Stimulated activated naive B cell treated with anti-CD40 and anti-IgM and Interleukin-4, amounts not matched to agents 10 μg/mL and 1 μg/mL and 100 μg/mL, for 72 hours (primary cell): Measurements from ENCODE around the gene SLC39A11.
"Not testable (repeated sequence)": the region's sequence is repeated elsewhere in the genome, so short reads cannot be mapped to it uniquely, and the experiment has no call there.

ENCODE experiments used
- ATAC-seq, 2 donors: fragments of 150-1000 bp; cut with Tn5 transposase; replicated peaks; 2 replicates each; pipeline ENCODE4 v1.10.0; 2021; ENCODE audit warnings: moderate library complexity in 1 of 2
- DNase-seq: peaks from one replicate; pipeline ENCODE4 v3.0.0; 2021
- H3K27ac Mint-ChIP-seq: one replicate; pipeline ENCODE4 v1.8.0; 2022; ENCODE audit warnings: mild to moderate bottlenecking, mixed read lengths
- H3K27me3 Mint-ChIP-seq, 2 donors: one replicate each; pipeline ENCODE4 v1.8.0; 2022; ENCODE audit warnings: mixed read lengths in 2 of 2
- H3K36me3 Mint-ChIP-seq, 2 donors: one replicate each; pipeline ENCODE4 v1.8.0; 2022; ENCODE audit warnings: mixed read lengths in 2 of 2, mild to moderate bottlenecking in 1 of 2
- H3K4me1 Mint-ChIP-seq, 2 donors: one replicate each; pipeline ENCODE4 v1.8.0; 2022; ENCODE audit warnings: mixed read lengths in 2 of 2, mild to moderate bottlenecking in 1 of 2
- H3K4me3 Mint-ChIP-seq, 2 donors: one replicate each; pipeline ENCODE4 v1.8.0; 2022; ENCODE audit warnings: mild to moderate bottlenecking in 2 of 2, mixed read lengths in 2 of 2, moderate library complexity in 1 of 2
- H3K9me3 Mint-ChIP-seq, 2 donors: one replicate each; pipeline ENCODE4 v1.8.0; 2022; ENCODE audit warnings: mixed read lengths in 2 of 2, mild to moderate bottlenecking in 1 of 2

SLC39A11 gene

DNA sequence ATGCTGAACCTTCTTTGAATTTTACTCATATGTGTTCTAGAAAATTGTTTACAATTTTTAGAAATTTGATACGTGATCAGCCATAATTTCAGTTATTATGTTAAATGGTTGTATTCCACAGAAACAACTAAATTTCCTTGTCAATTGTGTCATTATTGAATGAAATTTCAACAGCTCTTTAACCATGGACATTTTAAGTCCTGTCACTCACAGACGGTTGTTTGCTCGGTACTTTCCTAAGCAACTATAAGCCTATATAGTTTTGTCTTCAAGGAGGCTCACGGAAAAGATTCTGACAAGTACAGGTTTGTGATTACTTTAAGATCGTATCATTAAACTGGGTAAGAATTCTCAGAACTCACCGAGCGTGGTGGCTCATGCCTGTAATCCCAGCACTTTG is 31.8 kb downstream of the SLC39A11 start:
- Mint-ChIP-seq H3K36me3 (peaks cover 7 to 23% of the 10 kb centered on the region in 2 donors), H3K27me3 (no peaks in the 10 kb centered on the region), H3K9me3 (no peaks in the 10 kb centered on the region), H3K4me3 (no peak overlapping the region), H3K4me1 (peaks cover 4 to 12% of the 10 kb centered on the region in 2 donors), H3K27ac (no peak overlapping the region)
- DNase-seq = no peak
- no peak for ATAC-seq

DNA sequence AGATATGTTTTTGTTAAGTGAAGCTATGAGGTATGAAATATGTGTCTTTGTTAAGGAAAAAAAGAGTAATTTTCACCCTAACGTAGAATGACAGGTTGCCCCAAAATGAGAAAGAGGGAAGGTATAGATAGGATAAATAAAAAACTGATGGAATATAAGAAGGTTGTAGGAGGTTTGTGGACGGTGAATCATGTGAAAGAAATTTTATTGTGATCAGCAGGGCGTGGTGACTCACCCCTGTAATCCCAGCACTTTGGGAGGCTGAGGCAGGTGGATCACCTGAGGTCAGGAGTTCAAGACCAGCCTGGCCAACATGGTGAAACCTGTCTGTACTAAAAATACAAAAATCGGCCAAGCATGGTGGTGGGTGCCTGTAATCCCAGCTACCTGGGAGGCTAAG is 32.8 kb downstream of the SLC39A11 start:
- H3K4me1 Mint-ChIP-seq, DNase-seq, ATAC-seq, H3K9me3 Mint-ChIP-seq, H3K27ac Mint-ChIP-seq, H3K27me3 Mint-ChIP-seq, H3K4me3 Mint-ChIP-seq: not testable (repeated sequence)
- H3K36me3 Mint-ChIP-seq = peaks cover 3 to 18% of the 10 kb centered on the region in 2 donors

DNA sequence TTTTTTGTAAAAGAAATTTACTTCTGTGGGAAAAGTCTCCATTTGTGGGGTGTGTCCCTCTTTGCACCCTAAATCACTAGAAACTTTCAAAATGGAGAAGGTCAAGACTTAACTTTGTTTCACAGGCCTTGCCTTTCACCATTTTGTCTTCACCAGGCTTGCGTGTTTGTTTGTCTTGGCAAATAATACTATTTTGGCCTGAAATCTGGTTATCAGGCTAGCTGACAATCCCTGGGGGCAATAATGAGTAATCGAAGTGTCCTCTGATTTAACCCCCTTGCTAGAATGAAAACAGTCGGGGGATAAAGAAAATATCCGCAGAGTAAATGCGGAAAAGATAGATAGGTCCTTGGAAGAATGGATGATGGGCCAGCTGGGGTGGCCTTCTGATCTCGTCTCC is 34.5 kb downstream of the SLC39A11 start:
- peaks cover 0 to 2% of the 10 kb centered on the region in 2 donors for H3K4me1 Mint-ChIP-seq
- no peak overlapping the region for H3K4me3 Mint-ChIP-seq
- H3K27me3 Mint-ChIP-seq = no peaks in the 10 kb centered on the region
- no peak for ATAC-seq
- H3K9me3 Mint-ChIP-seq = no peaks in the 10 kb centered on the region
- DNase-seq = no peak
- H3K27ac Mint-ChIP-seq = no peak overlapping the region
- peaks cover 6 to 12% of the 10 kb centered on the region in 2 donors for H3K36me3 Mint-ChIP-seq

DNA sequence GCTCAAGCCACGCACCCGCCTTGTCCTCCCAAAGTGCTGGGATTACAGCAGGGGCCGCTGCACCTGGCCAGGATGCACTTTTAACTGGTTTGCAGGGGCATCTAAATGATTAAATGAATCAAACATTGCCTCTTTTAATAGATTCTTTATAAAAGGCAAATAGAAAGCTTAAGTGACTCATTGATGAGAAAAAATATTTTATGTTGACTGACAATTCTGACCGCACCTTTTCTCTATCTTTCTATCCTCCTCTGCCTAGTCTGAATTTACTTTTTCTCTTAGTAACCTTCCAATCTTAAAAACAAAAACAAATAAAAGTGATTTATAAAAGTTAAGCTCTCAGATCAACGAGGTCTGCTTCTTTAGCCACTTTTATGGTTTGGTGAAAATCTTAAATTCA is 35.3 kb downstream of the SLC39A11 start:
- H3K27me3 Mint-ChIP-seq = no peaks in the 10 kb centered on the region
- no peaks in the 10 kb centered on the region for H3K9me3 Mint-ChIP-seq
- no peak overlapping the region for H3K4me3 Mint-ChIP-seq
- ATAC-seq (no peak), DNase-seq (no peak)
- peaks cover 2 to 3% of the 10 kb centered on the region in 2 donors for H3K4me1 Mint-ChIP-seq
- H3K27ac Mint-ChIP-seq = no peak overlapping the region
- H3K36me3 Mint-ChIP-seq = peaks cover 10 to 12% of the 10 kb centered on the region in 2 donors

DNA sequence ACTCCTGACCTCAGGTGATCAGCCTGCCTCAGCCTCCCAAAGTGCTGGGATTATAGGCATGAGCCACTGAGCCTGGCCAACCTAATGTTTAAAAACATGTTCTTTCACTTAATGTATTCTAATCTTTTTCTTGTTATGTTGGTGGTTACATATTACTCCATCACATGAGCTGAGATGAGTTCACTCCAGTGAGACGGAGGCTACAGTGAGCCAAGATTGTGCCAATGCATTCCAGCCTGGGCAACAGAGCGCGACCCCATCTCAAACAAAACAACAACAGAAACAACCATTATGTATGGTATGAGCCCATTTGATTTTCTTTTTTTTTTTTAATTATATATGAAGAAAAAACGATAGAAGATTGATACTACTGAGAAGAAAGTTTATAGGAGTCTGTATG is 39.6 kb downstream of the SLC39A11 start:
- no peaks in the 10 kb centered on the region for H3K27me3 Mint-ChIP-seq
- H3K36me3 Mint-ChIP-seq = peaks cover 32 to 40% of the 10 kb centered on the region in 2 donors
- no peak for DNase-seq
- H3K4me1 Mint-ChIP-seq = peaks cover 2 to 14% of the 10 kb centered on the region in 2 donors
- no peak for ATAC-seq
- no peak overlapping the region for H3K4me3 Mint-ChIP-seq
- peaks cover 0 to 5% of the 10 kb centered on the region in 2 donors for H3K9me3 Mint-ChIP-seq
- H3K27ac Mint-ChIP-seq = no peak overlapping the region

DNA sequence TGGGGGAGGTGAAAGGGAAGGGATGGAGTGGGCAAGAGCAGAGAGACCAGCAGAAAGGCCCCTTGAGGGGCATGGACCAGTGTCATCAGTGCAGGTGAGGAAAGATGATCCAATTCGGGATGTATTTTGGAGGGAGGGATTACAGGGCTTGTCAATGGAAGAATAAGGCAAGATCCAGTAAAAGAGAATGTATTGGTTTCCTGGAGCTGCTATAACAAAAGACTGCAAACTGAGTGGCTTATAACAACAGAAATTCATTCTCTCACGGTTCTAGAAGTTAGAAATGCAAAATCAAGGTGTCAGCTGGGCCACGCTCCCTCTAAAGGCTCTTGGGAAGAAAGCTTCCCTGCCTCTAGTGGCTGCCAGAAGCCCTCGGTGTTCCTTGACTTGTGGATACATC is 41.7 kb downstream of the SLC39A11 start:
- Mint-ChIP-seq H3K27me3 (no peaks in the 10 kb centered on the region), H3K4me1 (peaks cover 3 to 21% of the 10 kb centered on the region in 2 donors), H3K4me3 (no peak overlapping the region), H3K27ac (no peak overlapping the region), H3K9me3 (peaks cover 0 to 5% of the 10 kb centered on the region in 2 donors), H3K36me3 (peaks cover 35 to 43% of the 10 kb centered on the region in 2 donors)
- ATAC-seq (no peak), DNase-seq (no peak)

DNA sequence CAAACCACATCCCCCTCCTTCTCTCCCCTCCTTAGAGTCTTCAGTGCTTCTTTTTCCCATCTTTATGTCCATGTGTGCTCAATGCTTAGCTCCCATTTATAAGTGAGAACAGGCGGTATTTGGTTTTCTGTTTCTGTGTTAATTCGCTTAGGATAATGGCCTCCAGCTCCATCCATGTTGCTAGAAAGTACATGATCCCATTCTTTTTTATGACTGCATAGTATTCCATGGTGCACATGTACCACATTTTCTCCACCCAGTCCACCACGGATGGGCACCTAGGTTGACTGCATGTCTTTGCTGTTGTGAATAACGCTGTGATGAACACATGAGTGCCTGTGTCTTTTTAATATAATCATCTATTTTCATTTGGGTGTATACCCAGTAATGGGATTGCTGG is 44.3 kb downstream of the SLC39A11 start:
- DNase-seq (no peak), ATAC-seq (no peak)
- Mint-ChIP-seq H3K27ac (no peak overlapping the region), H3K9me3 (peaks cover 0 to 5% of the 10 kb centered on the region in 2 donors), H3K27me3 (no peaks in the 10 kb centered on the region), H3K36me3 (peaks cover 37 to 58% of the 10 kb centered on the region in 2 donors), H3K4me1 (peaks cover 9 to 25% of the 10 kb centered on the region in 2 donors), H3K4me3 (no peak overlapping the region)

DNA sequence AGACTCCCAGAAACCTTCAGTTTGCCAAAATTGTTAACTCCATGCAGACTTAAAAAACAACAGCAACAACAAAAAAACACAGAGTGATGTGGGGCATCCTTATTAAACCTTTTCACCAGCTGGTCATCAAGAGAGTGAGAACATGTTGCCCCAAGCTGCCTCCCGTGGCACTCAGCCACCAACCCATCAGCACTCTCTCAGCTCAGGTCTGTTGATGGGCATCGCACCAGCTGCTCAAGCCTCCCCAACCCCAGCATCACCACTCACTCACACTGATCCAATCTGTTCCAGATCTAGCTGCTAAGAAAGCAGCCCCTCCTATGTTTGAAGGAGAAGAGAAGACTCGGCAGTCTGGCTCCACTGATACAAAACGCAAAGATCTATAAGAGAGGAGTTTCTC is 46.8 kb downstream of the SLC39A11 start:
- Mint-ChIP-seq H3K9me3 (peaks cover 0 to 5% of the 10 kb centered on the region in 2 donors), H3K4me1 (peaks cover 12 to 19% of the 10 kb centered on the region in 2 donors), H3K27ac (no peak overlapping the region), H3K4me3 (no peak overlapping the region), H3K27me3 (no peaks in the 10 kb centered on the region), H3K36me3 (peaks cover 46 to 74% of the 10 kb centered on the region in 2 donors)
- DNase-seq (no peak), ATAC-seq (no peak)

DNA sequence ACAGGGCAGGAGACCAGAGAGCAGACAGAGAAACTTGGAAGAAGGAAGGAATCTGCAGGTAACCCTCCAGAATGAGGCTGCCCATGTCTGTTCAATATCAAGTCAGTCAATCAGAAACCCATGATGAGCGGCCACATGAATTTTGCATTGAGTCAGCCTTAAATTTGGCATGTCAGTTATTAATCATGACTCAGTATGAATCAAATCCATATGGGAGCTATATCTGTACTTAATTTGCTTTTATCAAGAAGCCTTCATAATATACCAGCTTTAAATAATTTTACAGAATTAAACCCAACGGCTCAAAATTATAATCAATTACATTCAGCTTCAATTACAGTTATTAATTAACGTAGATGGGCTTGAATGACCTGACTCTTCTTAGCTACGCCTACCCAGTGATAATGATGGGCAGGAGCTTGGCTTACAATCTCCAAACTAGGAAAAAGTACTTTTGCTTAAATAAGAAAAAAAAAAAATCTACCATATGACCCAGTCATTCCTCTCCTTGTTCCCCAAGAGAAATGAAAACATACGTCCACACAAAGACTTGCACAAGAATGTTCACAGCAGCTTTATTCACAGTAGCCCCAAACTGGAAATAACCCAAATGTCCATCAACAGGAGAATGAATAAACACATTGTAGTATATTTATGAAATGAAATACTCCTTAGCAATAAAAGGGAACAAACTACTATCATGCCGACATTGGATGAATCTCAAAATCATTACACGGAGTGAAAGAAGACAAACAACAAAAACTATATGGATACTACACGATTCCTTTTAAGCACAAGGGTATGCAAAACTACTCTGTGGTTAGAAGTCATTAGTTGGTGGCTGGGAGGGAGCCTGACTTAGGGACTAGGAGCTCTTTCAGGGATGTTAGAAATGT is 48.6 kb downstream of the SLC39A11 start:
- Mint-ChIP-seq H3K36me3 (peaks cover 35 to 71% of the 10 kb centered on the region in 2 donors), H3K4me1 (peaks cover 11 to 14% of the 10 kb centered on the region in 2 donors)

DNA sequence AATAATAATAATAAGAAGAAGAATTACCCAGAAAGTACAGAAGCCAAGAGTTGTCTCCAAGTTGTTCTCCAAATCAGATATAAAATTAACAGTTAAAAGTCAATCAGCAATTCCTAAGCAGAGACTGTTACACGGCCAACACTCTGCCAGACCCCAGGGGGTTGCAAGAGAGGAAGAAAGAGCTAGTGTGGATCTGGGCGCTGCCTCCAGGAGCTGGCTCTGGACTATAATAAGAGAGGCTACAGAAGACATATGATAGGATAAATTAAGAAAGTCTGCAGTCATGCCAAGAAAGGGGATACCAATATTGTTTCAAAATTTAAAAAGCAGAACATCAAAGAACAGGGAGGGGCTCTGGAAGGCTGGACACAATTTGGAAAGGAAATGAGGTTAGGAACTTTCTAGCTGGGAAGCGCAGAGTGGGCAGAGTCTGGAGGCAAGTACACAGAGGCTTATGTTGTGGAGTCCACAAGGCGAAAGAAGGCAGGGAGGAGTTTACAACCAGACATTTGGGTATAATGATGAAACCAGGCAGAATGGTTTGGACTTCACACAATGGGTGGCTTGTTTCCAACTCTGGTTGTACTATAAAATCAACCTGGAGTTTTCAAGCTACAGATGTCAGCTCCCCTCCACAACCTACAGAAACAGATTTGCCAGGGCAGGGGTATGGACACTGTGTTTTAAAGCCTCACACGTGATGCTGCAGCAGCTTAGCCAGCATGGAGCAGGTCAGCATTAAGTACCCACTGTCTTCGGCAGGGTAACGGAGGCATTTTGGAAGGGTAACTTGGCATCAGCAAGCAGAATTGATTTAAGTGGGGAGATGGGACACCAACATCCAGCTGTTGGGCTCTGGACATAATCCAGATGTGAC is 49.4 kb downstream of the SLC39A11 start:
- Mint-ChIP-seq H3K27ac (peak overlapping the region; percentile 53), H3K36me3 (peaks cover 31 to 66% of the 10 kb centered on the region in 2 donors), H3K4me3 (no peak overlapping the region), H3K4me1 (peaks cover 11 to 14% of the 10 kb centered on the region in 2 donors), H3K9me3 (peaks cover 3 to 5% of the 10 kb centered on the region in 2 donors), H3K27me3 (no peaks in the 10 kb centered on the region)
- ATAC-seq (no peak), DNase-seq (no peak)

More for the DNA sequence above, 48.6 kb downstream of the SLC39A11 start:
- H3K9me3 Mint-ChIP-seq = peaks cover 3% of the 10 kb centered on the region in 2 donors
- no peak overlapping the region for H3K4me3 Mint-ChIP-seq
- H3K27me3 Mint-ChIP-seq = no peaks in the 10 kb centered on the region
- no peak for ATAC-seq
- no peak for DNase-seq
- H3K27ac Mint-ChIP-seq = no peak overlapping the region

DNA sequence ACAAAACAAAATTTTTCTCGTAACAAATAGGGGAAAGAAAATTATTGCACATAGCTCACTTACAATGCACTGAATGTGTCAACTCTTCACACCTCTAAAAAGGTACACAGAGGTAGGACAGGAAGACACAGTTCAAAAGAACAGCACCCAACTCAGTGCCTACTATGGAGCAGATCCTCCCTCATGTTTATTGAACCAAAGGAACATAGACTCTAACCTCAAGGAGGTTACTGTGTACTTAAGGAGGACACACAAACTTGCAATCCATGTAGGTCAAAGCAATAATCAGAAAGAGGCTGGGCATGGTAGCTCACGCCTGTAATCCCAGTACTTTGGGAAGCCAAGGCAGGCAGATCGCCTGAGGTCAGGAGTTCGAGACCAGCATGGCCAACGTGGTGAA is 50.3 kb downstream of the SLC39A11 start:
- H3K4me3 Mint-ChIP-seq = no peak overlapping the region
- ATAC-seq (no peak), DNase-seq (no peak)
- H3K27me3 Mint-ChIP-seq = no peaks in the 10 kb centered on the region
- H3K4me1 Mint-ChIP-seq = peaks cover 11 to 15% of the 10 kb centered on the region in 2 donors
- H3K27ac Mint-ChIP-seq = no peak overlapping the region
- H3K9me3 Mint-ChIP-seq = peaks cover 3 to 6% of the 10 kb centered on the region in 2 donors
- peaks cover 33 to 67% of the 10 kb centered on the region in 2 donors for H3K36me3 Mint-ChIP-seq

DNA sequence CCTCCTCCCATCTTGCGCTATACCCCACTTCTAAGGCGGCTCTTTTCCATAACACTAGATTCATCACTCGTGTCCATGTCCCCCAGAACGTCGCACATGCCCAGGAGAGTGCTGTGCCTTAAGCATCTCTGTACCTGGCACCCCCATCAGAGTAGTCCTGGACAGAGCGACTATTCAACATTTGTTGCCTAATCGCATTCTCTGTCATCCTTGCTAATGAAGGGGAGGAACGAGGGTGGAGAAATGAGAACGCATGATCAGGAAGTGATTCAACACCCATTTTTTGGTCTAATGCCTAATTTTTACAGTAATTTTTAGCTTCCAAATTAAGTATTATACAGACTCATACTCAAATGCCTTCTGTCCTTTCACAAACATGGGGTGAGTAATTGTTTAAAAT is 53.2 kb downstream of the SLC39A11 start:
- H3K27ac Mint-ChIP-seq = peak overlapping the region; percentile 32
- no peaks in the 10 kb centered on the region for H3K27me3 Mint-ChIP-seq
- peaks cover 0 to 13% of the 10 kb centered on the region in 2 donors for H3K4me1 Mint-ChIP-seq
- H3K4me3 Mint-ChIP-seq = no peak overlapping the region
- ATAC-seq (no peak), DNase-seq (no peak)
- H3K36me3 Mint-ChIP-seq = peaks cover 28 to 63% of the 10 kb centered on the region in 2 donors
- peaks cover 3 to 6% of the 10 kb centered on the region in 2 donors for H3K9me3 Mint-ChIP-seq

DNA sequence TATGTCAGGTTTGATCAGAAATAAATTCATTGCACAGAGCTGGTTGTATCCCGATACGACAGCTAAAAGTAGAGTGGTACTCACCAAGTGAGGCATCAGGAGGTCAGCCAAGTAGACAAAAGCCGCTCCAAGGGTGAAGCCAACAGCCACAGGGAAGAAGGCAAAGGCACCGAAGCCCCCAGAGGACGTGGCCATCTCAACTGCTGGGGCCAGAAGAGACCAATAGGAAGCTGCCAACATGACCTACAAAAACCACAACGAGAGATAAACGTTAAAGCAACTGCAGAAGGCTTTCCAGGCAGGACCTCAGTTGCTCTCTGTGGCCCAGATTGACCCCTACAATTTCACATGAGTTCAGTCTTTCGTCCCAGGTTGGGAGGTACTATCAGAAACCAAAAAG is 61.0 kb downstream of the SLC39A11 start:
- Mint-ChIP-seq H3K9me3 (peaks cover 0 to 2% of the 10 kb centered on the region in 2 donors), H3K36me3 (peaks cover 26 to 55% of the 10 kb centered on the region in 2 donors), H3K27ac (no peak overlapping the region), H3K4me3 (no peak overlapping the region), H3K27me3 (no peaks in the 10 kb centered on the region), H3K4me1 (peaks cover 15 to 17% of the 10 kb centered on the region in 2 donors)
- DNase-seq = no peak
- ATAC-seq = no peak

DNA sequence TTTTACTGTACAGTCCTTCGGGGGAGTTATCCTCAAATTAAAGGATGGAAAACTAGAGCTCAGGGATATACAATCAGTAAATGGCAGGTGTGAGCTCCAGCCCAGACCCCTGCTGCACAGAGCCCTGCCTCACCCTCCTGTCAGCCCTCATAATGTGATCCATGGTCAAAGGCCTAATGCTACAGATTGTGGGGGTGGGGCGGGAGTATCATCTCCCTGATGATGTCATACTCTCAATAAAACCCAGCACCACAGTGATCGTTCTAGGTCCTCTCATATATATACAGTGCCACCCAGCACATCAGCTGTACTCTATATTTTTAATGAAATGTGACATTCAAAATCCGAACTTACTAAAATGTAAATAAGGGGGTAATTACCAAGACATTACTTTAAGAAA is 61.5 kb downstream of the SLC39A11 start:
- Mint-ChIP-seq H3K4me1 (peaks cover 15 to 17% of the 10 kb centered on the region in 2 donors), H3K9me3 (peaks cover 0 to 2% of the 10 kb centered on the region in 2 donors), H3K27me3 (no peaks in the 10 kb centered on the region), H3K4me3 (no peak overlapping the region), H3K27ac (no peak overlapping the region), H3K36me3 (peaks cover 26 to 57% of the 10 kb centered on the region in 2 donors)
- no peak for ATAC-seq
- no peak for DNase-seq
